Stimulated activated CD4-positive, alpha-beta T cell treated with anti-CD3 and anti-CD28 coated beads, Interleukin-1b, Interleukin-23, amount 100 ng/mL, for 48 hours (primary cell): ENCODE data around the gene SPRY1.

Source experiments
- DNase-seq: peaks from one replicate; pipeline ENCODE4 v3.0.0-alpha.2; 2020

Gene SPRY1

DNA sequence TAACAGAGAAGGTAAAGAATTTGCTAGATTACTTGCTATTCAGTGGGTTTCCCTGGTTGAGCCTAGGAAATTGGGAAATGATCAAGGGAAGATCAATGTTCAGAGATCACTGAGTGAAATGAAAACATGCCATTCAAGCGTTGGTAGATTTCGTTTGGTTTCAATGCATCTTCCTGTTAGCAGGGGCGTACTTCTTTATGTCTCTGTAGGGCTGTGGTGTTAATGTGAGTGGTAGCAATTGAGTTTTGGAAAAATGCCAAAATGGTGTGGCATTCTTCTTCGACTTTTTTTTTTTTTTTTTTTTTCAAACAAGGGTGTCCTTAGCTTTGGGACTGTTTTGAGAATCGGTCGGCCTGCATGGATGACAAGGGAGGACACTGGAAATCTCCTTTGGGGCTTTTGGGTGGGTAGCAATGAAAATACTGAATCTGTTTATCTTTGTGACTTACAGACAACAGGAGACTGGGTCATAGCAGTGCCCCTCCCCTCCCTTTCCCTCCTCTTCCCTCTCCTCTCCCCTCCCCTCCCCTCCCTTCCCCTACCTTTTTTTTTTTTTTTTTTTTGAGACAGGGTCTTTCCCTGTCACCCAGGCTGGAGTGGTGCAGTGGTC lies 50.4 kb downstream of the SPRY1 start:
- no peak for DNase-seq

DNA sequence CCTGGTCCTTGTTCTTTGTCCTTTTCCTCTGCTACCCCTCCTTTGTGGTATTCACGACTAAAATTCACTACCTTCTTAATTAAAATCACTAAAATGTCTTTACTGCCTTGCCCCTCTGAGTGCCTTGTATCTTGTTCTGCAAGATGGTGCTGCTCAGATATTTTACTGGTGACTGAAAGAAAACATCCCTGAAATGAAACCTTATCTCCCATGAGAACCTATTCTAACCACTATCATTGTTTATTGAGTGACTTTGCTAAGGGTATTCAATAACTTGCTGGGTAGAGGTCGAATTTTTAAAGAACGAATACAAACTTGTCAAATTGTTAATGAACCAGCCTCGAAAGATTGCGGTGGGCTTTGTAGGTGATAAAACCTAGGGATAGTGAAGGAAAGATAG lies 52.8 kb downstream of the SPRY1 start:
- no peak for DNase-seq

DNA sequence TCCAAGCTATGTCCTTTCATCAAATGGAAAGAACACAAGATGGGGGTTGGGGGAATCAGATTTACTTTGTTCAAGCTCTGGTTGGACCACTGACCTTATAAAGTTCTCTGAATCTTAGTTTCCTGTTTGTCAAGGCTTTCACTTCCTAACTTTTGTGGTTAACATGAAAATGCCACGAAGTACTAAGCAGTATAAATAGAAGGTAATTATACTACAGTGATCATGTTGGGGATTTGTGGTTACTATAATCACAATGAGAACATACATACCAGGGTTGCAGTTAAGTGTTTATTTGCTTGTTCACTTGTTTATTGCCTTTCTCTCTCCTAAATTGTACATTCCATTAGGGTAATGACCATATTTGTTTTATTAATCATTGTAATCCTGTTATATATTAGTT lies 53.2 kb downstream of the SPRY1 start:
- no peak for DNase-seq

DNA sequence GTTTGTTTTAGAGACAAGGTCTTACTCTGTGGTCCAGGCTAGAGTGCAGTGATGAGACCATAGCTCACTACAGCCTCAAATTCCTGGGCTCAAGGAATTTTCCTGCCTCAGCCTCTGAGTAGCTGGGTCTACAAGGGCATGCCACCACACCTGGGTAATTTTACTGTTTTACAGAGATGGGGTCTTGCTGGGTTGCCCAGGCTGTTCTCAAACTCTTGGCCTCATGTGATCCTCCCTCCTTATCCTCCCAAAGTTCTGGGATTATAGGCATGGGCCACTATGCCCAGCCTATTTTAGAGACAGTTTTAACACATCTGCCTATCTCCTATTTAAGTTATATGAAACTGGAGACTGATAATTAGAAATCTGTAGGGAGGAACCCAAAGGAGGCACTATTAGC lies 53.8 kb downstream of the SPRY1 start:
- no peak for DNase-seq

DNA sequence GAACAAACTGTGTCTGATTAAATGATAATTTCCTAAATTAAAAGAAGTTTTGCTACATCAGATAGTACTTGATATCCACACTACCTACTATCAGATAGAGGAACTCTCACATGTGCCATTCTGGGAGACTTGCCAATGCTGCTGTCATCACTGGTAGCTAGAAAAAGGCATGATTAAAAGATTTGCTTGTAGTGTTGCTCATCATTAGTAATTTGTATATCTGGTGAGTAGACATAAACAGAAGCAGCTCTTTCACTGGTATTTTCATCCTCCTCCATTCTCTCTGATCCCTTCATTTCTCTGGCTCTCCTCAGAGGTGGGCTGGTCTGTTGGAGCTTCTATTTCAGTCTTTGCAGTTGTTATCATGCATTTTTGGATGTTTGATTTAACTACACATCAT lies 56.0 kb downstream of the SPRY1 start:
- DNase-seq: no peak

DNA sequence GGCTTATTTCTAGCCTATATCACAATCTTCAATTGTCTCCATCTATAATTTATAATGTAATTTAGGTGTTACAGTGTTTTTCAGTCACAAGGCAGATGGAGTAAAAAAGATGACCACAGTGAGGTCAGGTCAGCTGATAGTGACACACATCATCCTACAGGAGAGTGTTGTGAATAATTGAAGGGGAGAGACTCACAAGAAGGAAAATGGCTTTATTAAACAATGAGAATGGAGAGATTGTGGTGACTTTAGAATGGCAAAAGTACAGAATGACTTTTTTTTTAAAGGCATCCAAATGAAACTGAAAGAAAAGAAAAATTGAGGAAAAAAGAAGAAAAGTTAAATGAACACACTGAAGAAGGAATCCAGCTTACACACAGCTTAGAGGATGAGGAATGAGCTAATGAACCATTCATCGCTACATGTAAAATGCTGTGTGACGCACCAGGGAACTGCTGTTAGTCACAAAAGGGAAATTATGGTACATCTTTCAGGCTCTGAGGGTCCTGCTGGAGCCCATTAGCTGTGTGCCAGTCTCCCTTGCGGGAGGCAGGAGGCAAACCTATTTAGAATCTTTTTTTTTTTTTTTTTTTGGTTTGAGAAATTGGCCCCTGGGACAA lies 56.6 kb downstream of the SPRY1 start:
- no peak for DNase-seq
